Vagina (tissue), 2 donors: ENCODE data around the gene FOXL2. TPM values are rescaled to one million over a fixed set of nuclear protein-coding genes. Genes with fewer than 3 reads are reported as not detected.
"Not testable (repeated sequence)": the region's sequence is repeated elsewhere in the genome, so short reads cannot be mapped to it uniquely, and the experiment has no call there.

ENCODE experiments used
- DNase-seq, 2 donors: peaks; one replicate each; pipeline ENCODE4 v3.0.0-alpha.2; 2017; ENCODE audit errors: extremely low spot score in 2 of 2
- H3K27ac ChIP-seq: fragments of 200-600 bp; sonication (generic); one replicate; pipeline ENCODE4 v1.5.1; 2019
- H3K27me3 ChIP-seq: fragments of 200-600 bp; sonication (generic); one replicate; pipeline ENCODE4 v1.5.1; 2019
- H3K36me3 ChIP-seq, 2 donors: fragments of 200-600 bp; sonication (generic); one replicate each; pipeline ENCODE4 v1.5.1; 2017 to 2019
- H3K4me1 ChIP-seq: fragments of 200-600 bp; sonication (generic); one replicate; pipeline ENCODE4 v1.5.1; 2019
- H3K4me3 ChIP-seq, 2 donors: fragments of 200-600 bp; sonication (generic); 1 replicate in 1 of 2; 2 replicates in 1 of 2; pipeline ENCODE4 v1.5.1; 2016 to 2019
- H3K9me3 ChIP-seq: fragments of 200-600 bp; sonication (generic); one replicate; pipeline ENCODE4 v1.5.1; 2019
- POLR2A ChIP-seq, 2 donors: fragments of 450-650 bp; IDR thresholded peaks; one replicate each; pipeline ENCODE4 v1.6.1; 2017; ENCODE audit warnings: antibody characterized with exemption in 2 of 2, mild to moderate bottlenecking in 2 of 2, moderate library complexity in 2 of 2
- POLR2AphosphoS5 ChIP-seq, 2 donors: sonication (generic); formaldehyde crosslinking; IDR thresholded peaks; one replicate each; pipeline ENCODE4 v1.9.0; 2017; ENCODE audit warnings: antibody characterized with exemption in 2 of 2, mild to moderate bottlenecking in 2 of 2, low read depth in 1 of 2; ENCODE audit not compliant: insufficient read depth in 1 of 2
- intact Hi-C: fragments of 100-400 bp; cut with DNase I; formaldehyde crosslinking; loops from one replicate; pipeline ENCODE4 v1.15.1; 2023
- total RNA-seq: library from RNA; depleted of rRNA; stranded (reverse); fragments of >200 nt; gene quantifications from one replicate; pipeline ENCODE4 v1.2.3, GENCODE V29; 2016
- TF ChIP-seq, protein P1 (sequence below), 3 experiments: fragments of 450-650 bp in 2 of 3; fragments of 200-600 bp in 1 of 3; sonication (generic) in 1 of 3; IDR thresholded peaks; one replicate each; pipeline ENCODE4 v1.5.1; 2017 to 2019; ENCODE audit warnings: antibody characterized with exemption in 3 of 3, mild to moderate bottlenecking in 2 of 3, moderate library complexity in 2 of 3

Gene FOXL2
- total RNA-seq, 1 donor from 2014 or later, result 1.5 TPM

DNA sequence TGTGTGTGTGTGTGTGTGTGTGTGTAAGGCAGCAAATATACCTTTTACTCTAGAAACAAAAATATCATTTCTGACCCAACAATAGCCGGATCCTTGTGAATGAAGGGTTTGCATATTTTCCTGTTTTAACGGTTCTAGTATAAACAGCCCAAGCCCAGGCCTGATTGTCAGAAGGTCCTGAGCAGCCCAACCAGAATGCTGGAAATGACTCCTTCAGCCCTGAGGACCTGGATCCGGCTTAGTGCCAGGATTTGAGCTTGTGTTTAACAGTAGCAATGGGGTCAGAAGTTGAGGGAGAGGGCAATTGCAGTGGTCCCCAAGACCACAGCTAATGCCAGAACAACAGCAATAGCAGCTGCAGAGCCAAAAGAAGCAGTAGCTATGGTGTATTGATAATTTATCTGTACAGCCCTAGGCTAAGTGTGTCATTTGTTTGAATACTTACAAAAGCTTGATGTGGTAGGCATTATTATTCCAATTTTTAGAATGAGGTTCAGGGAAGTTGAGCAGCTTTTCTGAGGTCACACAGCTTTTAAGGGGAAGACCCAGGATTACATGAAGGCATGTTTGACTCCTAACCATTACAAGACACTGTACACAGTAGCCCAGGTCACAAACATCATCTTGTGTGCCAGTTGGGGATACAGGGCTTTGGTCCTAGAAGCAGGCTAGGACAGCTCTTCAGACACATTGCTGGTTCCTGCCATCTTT is 12.8 kb downstream of the FOXL2 start:
- Histone ChIP-seq H3K27me3 (no peaks in the 10 kb centered on the region), H3K4me3 (no peak overlapping the region), H3K4me1 (peaks cover 34% of the 10 kb centered on the region), H3K9me3 (no peaks in the 10 kb centered on the region), H3K36me3 (no peaks in the 10 kb centered on the region), H3K27ac (no peak overlapping the region)
- TF ChIP-seq POLR2A (IDR thresholded peaks at IDR 0.05), result no peak
- TF ChIP-seq POLR2AphosphoS5 (IDR thresholded peaks at IDR 0.05; ENCODE audit: insufficient read depth in 1 of 2, low read depth in 1 of 2), result no peak
- TF ChIP-seq, protein P1, sequence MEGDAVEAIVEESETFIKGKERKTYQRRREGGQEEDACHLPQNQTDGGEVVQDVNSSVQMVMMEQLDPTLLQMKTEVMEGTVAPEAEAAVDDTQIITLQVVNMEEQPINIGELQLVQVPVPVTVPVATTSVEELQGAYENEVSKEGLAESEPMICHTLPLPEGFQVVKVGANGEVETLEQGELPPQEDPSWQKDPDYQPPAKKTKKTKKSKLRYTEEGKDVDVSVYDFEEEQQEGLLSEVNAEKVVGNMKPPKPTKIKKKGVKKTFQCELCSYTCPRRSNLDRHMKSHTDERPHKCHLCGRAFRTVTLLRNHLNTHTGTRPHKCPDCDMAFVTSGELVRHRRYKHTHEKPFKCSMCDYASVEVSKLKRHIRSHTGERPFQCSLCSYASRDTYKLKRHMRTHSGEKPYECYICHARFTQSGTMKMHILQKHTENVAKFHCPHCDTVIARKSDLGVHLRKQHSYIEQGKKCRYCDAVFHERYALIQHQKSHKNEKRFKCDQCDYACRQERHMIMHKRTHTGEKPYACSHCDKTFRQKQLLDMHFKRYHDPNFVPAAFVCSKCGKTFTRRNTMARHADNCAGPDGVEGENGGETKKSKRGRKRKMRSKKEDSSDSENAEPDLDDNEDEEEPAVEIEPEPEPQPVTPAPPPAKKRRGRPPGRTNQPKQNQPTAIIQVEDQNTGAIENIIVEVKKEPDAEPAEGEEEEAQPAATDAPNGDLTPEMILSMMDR (IDR thresholded peaks at IDR 0.05), result no peak
- DNase-seq, result no peak
- intact Hi-C loops, result no loop called here

DNA sequence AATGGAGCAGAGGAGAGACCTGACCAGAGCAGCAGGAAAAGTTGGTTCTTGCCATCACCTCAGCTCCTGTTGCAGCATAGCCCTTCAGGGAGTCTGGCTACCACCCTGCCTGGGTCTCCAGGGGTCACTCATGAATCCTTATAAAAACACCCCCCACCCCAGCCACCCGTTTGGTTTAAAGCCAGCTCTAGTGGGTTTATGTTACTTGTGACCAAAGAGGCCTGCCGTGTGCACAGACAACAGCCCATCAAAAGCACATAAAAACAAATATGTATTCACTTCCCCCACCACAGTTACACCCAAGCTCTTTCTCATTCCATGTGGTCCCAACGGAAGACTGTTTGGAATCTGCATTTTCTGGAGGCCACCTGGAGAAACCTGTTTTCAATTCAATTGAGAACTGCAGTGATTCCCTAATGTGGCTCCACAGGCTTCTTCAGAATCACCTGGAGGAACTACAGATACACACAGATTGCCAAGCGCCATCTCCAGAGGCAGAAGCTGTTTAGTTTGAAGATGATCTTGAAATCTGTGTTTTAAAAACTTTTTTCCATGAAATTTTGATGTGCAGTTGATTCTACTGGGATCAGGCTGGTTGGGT is 13.8 kb downstream of the FOXL2 start:
- Histone ChIP-seq H3K4me3 (no peak overlapping the region), H3K36me3 (no peaks in the 10 kb centered on the region)

DNA sequence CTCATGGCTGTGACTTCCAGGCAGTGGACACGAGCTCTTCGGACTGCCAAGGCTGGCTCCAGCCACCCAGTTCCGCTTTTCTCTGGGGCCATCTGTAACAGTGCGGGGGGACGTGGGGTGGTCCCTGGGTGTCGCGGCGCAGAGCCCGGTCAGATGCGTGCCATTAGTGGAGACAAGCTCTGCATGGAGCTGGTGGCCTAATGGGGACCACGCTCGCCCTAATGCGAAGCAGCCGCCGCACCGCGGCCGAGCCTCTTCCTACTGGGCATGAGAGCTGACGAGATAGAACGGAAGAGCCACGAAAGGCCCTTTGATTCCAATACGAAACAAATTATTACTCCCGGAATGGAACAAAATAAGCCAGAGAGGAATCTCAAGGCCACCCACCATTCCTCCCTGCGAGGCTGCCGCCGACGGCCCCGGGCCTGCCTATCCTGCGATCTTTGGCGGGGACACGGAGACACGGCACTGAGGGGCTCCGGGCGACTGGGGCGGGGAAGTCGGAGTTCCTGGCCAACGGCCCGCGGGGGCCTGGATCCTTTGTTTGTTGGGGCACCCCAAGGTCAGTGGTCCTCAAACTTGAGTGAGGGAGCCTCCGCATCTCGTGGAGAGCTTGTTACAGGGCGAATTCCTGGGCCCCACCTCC is 18.1 kb downstream of the FOXL2 start:
- no peaks in the 10 kb centered on the region for H3K9me3 ChIP-seq
- DNase-seq, result no peak
- H3K27ac ChIP-seq, result no peak overlapping the region
- no peaks in the 10 kb centered on the region for H3K4me1 ChIP-seq
- no peaks in the 10 kb centered on the region for H3K36me3 ChIP-seq
- intact Hi-C loops, result no loop called here
- no peak overlapping the region for H3K4me3 ChIP-seq
- no peak for TF ChIP-seq POLR2A (IDR thresholded peaks at IDR 0.05)
- TF ChIP-seq, protein P1 (IDR thresholded peaks at IDR 0.05), result no peak
- no peak for TF ChIP-seq POLR2AphosphoS5 (IDR thresholded peaks at IDR 0.05; ENCODE audit: insufficient read depth in 1 of 2, low read depth in 1 of 2)
- no peaks in the 10 kb centered on the region for H3K27me3 ChIP-seq

More for the DNA sequence above, 13.8 kb downstream of the FOXL2 start:
- TF ChIP-seq POLR2AphosphoS5 (IDR thresholded peaks at IDR 0.05; ENCODE audit: insufficient read depth in 1 of 2, low read depth in 1 of 2) (no peak), POLR2A (IDR thresholded peaks at IDR 0.05) (no peak)
- TF ChIP-seq, protein P1 (IDR thresholded peaks at IDR 0.05), result no peak
- no peak overlapping the region for H3K27ac ChIP-seq
- DNase-seq, result no peak
- intact Hi-C loops, result no loop called here
- peaks cover 25% of the 10 kb centered on the region for H3K4me1 ChIP-seq
- H3K9me3 ChIP-seq, result no peaks in the 10 kb centered on the region
- no peaks in the 10 kb centered on the region for H3K27me3 ChIP-seq

GRCh38 chr3:138923531-138923994 is 23.4 kb downstream of the FOXL2 start:
- no peaks in the 10 kb centered on the region for H3K36me3 ChIP-seq
- H3K9me3 ChIP-seq, result no peaks in the 10 kb centered on the region
- H3K27ac ChIP-seq, result no peak overlapping the region
- no peak for DNase-seq
- no peaks in the 10 kb centered on the region for H3K27me3 ChIP-seq
- no peak for TF ChIP-seq POLR2A (IDR thresholded peaks at IDR 0.05)
- TF ChIP-seq, protein P1 (IDR thresholded peaks at IDR 0.05), result peak; percentile 50 to 76 (median 65)
- H3K4me1 ChIP-seq, result no peaks in the 10 kb centered on the region
- no peak overlapping the region for H3K4me3 ChIP-seq
- intact Hi-C loops, result no loop called here

DNA sequence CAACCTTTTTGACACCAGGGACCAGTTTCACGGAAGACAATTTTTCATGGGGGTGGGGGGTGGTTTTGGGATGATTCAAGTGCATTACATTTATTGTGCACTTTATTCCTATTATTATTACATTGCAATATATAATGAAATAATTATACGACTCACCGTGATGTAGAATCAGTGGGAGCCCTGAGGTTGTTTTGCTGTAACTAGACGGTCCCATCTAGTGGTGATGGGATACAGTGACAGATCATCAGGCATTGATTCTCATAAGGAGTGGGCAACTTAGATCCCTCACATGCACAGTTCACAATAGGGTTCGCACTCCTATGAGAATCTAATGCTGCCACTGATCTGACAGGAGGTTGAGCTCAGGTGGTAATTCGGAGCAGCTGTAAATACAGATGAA is 24.5 kb downstream of the FOXL2 start:
- H3K9me3 ChIP-seq, H3K27ac ChIP-seq, H3K4me3 ChIP-seq, H3K4me1 ChIP-seq, H3K36me3 ChIP-seq, H3K27me3 ChIP-seq, DNase-seq, intact Hi-C loops: not testable (repeated sequence)
